IgD-negative memory B cell (primary cell): ENCODE data around the gene FBXO24. TPM values are rescaled to one million over a fixed set of nuclear protein-coding genes. Genes with fewer than 3 reads are reported as not detected.

Source experiments
- H3K27ac Mint-ChIP-seq, 3 donors: one replicate each; pipeline ENCODE4 v1.8.0; 2020 to 2022; ENCODE audit warnings: mild to moderate bottlenecking in 3 of 3, mixed read lengths in 3 of 3, moderate library complexity in 1 of 3
- H3K27me3 Mint-ChIP-seq: one replicate; pipeline ENCODE4 v1.8.0; 2021; ENCODE audit warnings: mixed read lengths
- H3K36me3 Mint-ChIP-seq: one replicate; pipeline ENCODE4 v1.8.0; 2020; ENCODE audit warnings: mild to moderate bottlenecking, mixed read lengths
- H3K4me1 Mint-ChIP-seq, 3 donors: one replicate each; pipeline ENCODE4 v1.8.0; 2020 to 2022; ENCODE audit warnings: mixed read lengths in 3 of 3, mild to moderate bottlenecking in 1 of 3
- H3K4me3 Mint-ChIP-seq, 4 donors: one replicate each; pipeline ENCODE4 v1.8.0; 2020 to 2022; ENCODE audit warnings: mild to moderate bottlenecking in 4 of 4, mixed read lengths in 4 of 4, moderate library complexity in 3 of 4
- H3K9me3 Mint-ChIP-seq, 3 donors: one replicate each; pipeline ENCODE4 v1.8.0; 2020 to 2021; ENCODE audit warnings: mixed read lengths in 3 of 3, mild to moderate bottlenecking in 1 of 3
- polyA plus RNA-seq: library from polyadenylated mRNA; unstranded; fragments of 300-500 nt; fragmentation: Illumina TruSeq; gene quantifications from one replicate; pipeline ENCODE4 v1.2.3, GENCODE V29; 2021

FBXO24 gene
- polyA plus RNA-seq, 1 donor from 2014 or later, result 0.36 TPM

- peak overlapping the region; percentile 58 to 79 (median 68) for H3K4me3 Mint-ChIP-seq
- H3K27ac Mint-ChIP-seq, result no peak overlapping the region
- peaks cover 2% of the 10 kb centered on the region for H3K36me3 Mint-ChIP-seq
- H3K4me1 Mint-ChIP-seq, result peaks cover 3 to 6% (median 4%) of the 10 kb centered on the region in 3 donors
- no peaks in the 10 kb centered on the region for H3K27me3 Mint-ChIP-seq
- no peaks in the 10 kb centered on the region for H3K9me3 Mint-ChIP-seq
These were observed 40.6 kb downstream of the FBXO24 start for GRCh38 chr7:100626530-100627237.

- Mint-ChIP-seq H3K27ac (no peak overlapping the region), H3K36me3 (peaks cover 1% of the 10 kb centered on the region), H3K4me1 (peaks cover 3 to 6% (median 4%) of the 10 kb centered on the region in 3 donors), H3K27me3 (no peaks in the 10 kb centered on the region), H3K4me3 (no peak overlapping the region), H3K9me3 (no peaks in the 10 kb centered on the region)
These were observed 41.1 kb downstream of the FBXO24 start for GRCh38 chr7:100627238-100627549.

GRCh38 chr7:100629117-100629716 lies 43.1 kb downstream of the FBXO24 start:
- no peaks in the 10 kb centered on the region for H3K36me3 Mint-ChIP-seq

GRCh38 chr7:100630066-100630465 lies 43.9 kb downstream of the FBXO24 start:
- H3K4me3 Mint-ChIP-seq, result peak overlapping the region in 2 of 4 donors; percentile 20 to 74
- H3K27ac Mint-ChIP-seq, result no peak overlapping the region
- H3K27me3 Mint-ChIP-seq, result peaks cover 1% of the 10 kb centered on the region
- peaks cover 3 to 10% (median 9%) of the 10 kb centered on the region in 3 donors for H3K4me1 Mint-ChIP-seq
- no peaks in the 10 kb centered on the region for H3K9me3 Mint-ChIP-seq
- no peaks in the 10 kb centered on the region for H3K36me3 Mint-ChIP-seq

More at GRCh38 chr7:100629117-100629716, 43.1 kb downstream of the FBXO24 start:
- Mint-ChIP-seq H3K27me3 (peaks cover 1% of the 10 kb centered on the region), H3K27ac (peak overlapping the region in 1 of 3 donors; percentile 60), H3K4me1 (peaks cover 3 to 10% (median 9%) of the 10 kb centered on the region in 3 donors), H3K4me3 (peak overlapping the region in 1 of 4 donors; percentile 43), H3K9me3 (no peaks in the 10 kb centered on the region)

GRCh38 chr7:100632951-100633717 lies 47.0 kb downstream of the FBXO24 start:
- peaks cover 1% of the 10 kb centered on the region for H3K27me3 Mint-ChIP-seq
- H3K9me3 Mint-ChIP-seq, result no peaks in the 10 kb centered on the region
- peak overlapping the region; percentile 60 to 86 (median 69) for H3K27ac Mint-ChIP-seq

GRCh38 chr7:100639995-100640516 lies 53.9 kb downstream of the FBXO24 start:
- no peak overlapping the region for H3K27ac Mint-ChIP-seq
- no peak overlapping the region for H3K4me3 Mint-ChIP-seq
- peaks cover 3% of the 10 kb centered on the region for H3K36me3 Mint-ChIP-seq
- peaks cover 8 to 9% (median 9%) of the 10 kb centered on the region in 3 donors for H3K4me1 Mint-ChIP-seq
- no peaks in the 10 kb centered on the region for H3K9me3 Mint-ChIP-seq
- H3K27me3 Mint-ChIP-seq, result peaks cover under 1% of the 10 kb centered on the region

More at GRCh38 chr7:100632951-100633717, 47.0 kb downstream of the FBXO24 start:
- Mint-ChIP-seq H3K4me1 (peaks cover 0 to 9% (median 8%) of the 10 kb centered on the region in 3 donors), H3K4me3 (peak overlapping the region; percentile 89 to 92 (median 91)), H3K36me3 (no peaks in the 10 kb centered on the region)

GRCh38 chr7:100640517-100641440 lies 54.7 kb downstream of the FBXO24 start:
- peaks cover 3% of the 10 kb centered on the region for H3K36me3 Mint-ChIP-seq
- H3K9me3 Mint-ChIP-seq, result no peaks in the 10 kb centered on the region
- peaks cover 3% of the 10 kb centered on the region for H3K27me3 Mint-ChIP-seq
- peaks cover 8 to 11% (median 9%) of the 10 kb centered on the region in 3 donors for H3K4me1 Mint-ChIP-seq
- H3K4me3 Mint-ChIP-seq, result no peak overlapping the region
- H3K27ac Mint-ChIP-seq, result no peak overlapping the region

- H3K4me1 Mint-ChIP-seq, result peaks cover 8 to 11% (median 9%) of the 10 kb centered on the region in 3 donors
- H3K9me3 Mint-ChIP-seq, result no peaks in the 10 kb centered on the region
- H3K27ac Mint-ChIP-seq, result peak within 1 kb of the TSS in 1 of 3 donors; percentile 18
- H3K36me3 Mint-ChIP-seq, result peaks cover 3% of the 10 kb centered on the region
- H3K27me3 Mint-ChIP-seq, result peaks cover 8% of the 10 kb centered on the region
- peak within 1 kb of the TSS; percentile 25 to 90 (median 57) for H3K4me3 Mint-ChIP-seq
These were observed 55.3 kb downstream of the FBXO24 start, which contains the start of gene TFR2 for GRCh38 chr7:100641463-100641859. Gene TFR2 (minus strand): TSS chr7:100641552. CDS start chr7:100641509, 43 bp downstream.

- H3K4me3 Mint-ChIP-seq, result peak overlapping the region; percentile 25 to 90 (median 57)
- peak overlapping the region in 1 of 3 donors; percentile 18 for H3K27ac Mint-ChIP-seq
These were observed 55.9 kb downstream of the FBXO24 start for GRCh38 chr7:100641860-100642533.

GRCh38 chr7:100642534-100642907 lies 56.4 kb downstream of the FBXO24 start:
- H3K9me3 Mint-ChIP-seq, result no peaks in the 10 kb centered on the region
- peak overlapping the region in 1 of 3 donors; percentile 18 for H3K27ac Mint-ChIP-seq
- H3K27me3 Mint-ChIP-seq, result peaks cover 13% of the 10 kb centered on the region
- peaks cover 8 to 11% (median 9%) of the 10 kb centered on the region in 3 donors for H3K4me1 Mint-ChIP-seq
- H3K4me3 Mint-ChIP-seq, result peak overlapping the region; percentile 25 to 90 (median 57)
- H3K36me3 Mint-ChIP-seq, result peaks cover 3% of the 10 kb centered on the region

More at GRCh38 chr7:100641860-100642533, 55.9 kb downstream of the FBXO24 start:
- peaks cover 11% of the 10 kb centered on the region for H3K27me3 Mint-ChIP-seq
- peaks cover 8 to 11% (median 9%) of the 10 kb centered on the region in 3 donors for H3K4me1 Mint-ChIP-seq
- H3K9me3 Mint-ChIP-seq, result no peaks in the 10 kb centered on the region
- peaks cover 3% of the 10 kb centered on the region for H3K36me3 Mint-ChIP-seq

- H3K4me1 Mint-ChIP-seq, result peaks cover 0 to 4% (median 0%) of the 10 kb centered on the region in 3 donors
- H3K27ac Mint-ChIP-seq, result no peak overlapping the region
- no peak overlapping the region for H3K4me3 Mint-ChIP-seq
- peaks cover 3% of the 10 kb centered on the region for H3K36me3 Mint-ChIP-seq
- H3K9me3 Mint-ChIP-seq, result no peaks in the 10 kb centered on the region
- H3K27me3 Mint-ChIP-seq, result peaks cover 39% of the 10 kb centered on the region
These were observed 63.9 kb downstream of the FBXO24 start for GRCh38 chr7:100649826-100650565.
